ENCODE data around the gene FBXO41.

FBXO41 gene

GRCh38 chr2:73212448-73213176 lies 71.7 kb downstream of the FBXO41 start:
- DNase-seq (ENCODE audit: low read depth in 2 of 2) = peak; percentile 56 to 71

DNA sequence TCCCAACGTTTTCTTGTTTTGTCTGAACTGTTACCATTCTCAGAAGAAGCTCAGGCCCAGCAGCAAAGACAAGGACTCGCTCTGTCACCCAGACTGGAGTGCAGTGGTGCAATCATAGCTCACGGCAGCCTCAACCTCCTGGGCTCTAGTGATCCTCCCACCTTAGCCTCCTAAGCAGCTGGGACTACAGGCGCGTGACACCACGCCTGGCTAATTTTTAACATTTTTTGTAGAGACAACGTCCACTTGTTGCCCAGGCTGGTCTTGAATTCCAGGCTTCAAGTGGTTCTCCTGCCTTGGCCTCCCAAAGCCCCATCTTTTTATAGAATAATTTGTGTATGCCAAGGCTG lies 72.2 kb downstream of the FBXO41 start:
- DNase-seq (ENCODE audit: low read depth in 2 of 2) = no peak

DNA sequence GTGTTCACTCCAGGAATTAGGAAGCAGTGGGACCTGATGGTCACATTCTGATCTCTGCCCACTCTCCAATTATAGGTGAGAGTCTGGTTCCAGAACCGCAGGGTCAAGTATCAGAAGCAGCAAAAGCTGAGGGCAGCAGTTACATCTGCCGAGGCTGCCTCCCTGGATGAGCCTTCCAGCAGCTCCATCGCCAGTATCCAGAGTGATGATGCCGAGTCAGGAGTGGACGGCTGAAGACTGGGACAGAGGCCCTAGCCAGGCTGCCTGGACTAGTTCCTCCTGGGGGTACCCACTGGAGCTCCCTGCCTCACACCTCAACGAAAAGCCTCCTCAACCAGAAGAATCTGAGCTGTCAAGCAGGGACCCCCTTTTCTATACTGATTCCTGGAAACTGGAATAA lies 73.6 kb downstream of the FBXO41 start:
- DNase-seq (ENCODE audit: low read depth in 2 of 2) = no peak

- no peak for DNase-seq (ENCODE audit: low read depth in 2 of 2)
Observed at GRCh38 chr2:73210019-73210418, 74.3 kb downstream of the FBXO41 start.

GRCh38 chr2:73208258-73208657 lies 76.0 kb downstream of the FBXO41 start:
- DNase-seq (ENCODE audit: low read depth in 2 of 2) = no peak

GRCh38 chr2:73205611-73206010 lies 78.7 kb downstream of the FBXO41 start:
- no peak for DNase-seq (ENCODE audit: low read depth in 2 of 2)
